ENCODE results near the gene PPARA. TPM values are rescaled to one million over a fixed set of nuclear protein-coding genes. Genes with fewer than 3 reads are reported as not detected.

Gene PPARA
- total RNA-seq, 2 donors from 2014 or later, result 48.4 to 67.1 TPM

DNA sequence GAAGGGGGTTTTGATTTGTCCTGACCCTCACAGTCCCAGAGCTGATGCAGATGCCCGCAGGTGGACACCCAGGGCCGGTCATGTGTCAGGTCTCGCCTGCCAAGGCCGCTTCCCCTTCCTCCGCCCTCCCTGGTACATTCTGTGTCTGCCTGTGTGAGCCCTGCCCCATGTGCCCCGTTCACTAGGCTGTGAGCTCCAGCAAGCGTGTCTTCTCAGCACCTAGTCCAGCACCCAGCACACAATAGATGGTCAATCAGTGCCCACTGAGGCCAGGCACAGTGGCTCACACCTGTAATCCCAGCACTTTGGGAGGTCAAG is 29.9 kb upstream of the PPARA start:
- TF ChIP-seq, protein P1, sequence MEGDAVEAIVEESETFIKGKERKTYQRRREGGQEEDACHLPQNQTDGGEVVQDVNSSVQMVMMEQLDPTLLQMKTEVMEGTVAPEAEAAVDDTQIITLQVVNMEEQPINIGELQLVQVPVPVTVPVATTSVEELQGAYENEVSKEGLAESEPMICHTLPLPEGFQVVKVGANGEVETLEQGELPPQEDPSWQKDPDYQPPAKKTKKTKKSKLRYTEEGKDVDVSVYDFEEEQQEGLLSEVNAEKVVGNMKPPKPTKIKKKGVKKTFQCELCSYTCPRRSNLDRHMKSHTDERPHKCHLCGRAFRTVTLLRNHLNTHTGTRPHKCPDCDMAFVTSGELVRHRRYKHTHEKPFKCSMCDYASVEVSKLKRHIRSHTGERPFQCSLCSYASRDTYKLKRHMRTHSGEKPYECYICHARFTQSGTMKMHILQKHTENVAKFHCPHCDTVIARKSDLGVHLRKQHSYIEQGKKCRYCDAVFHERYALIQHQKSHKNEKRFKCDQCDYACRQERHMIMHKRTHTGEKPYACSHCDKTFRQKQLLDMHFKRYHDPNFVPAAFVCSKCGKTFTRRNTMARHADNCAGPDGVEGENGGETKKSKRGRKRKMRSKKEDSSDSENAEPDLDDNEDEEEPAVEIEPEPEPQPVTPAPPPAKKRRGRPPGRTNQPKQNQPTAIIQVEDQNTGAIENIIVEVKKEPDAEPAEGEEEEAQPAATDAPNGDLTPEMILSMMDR (IDR thresholded peaks at IDR 0.05), result no peak
- no peak for DNase-seq (ENCODE audit: low spot score)
- Histone ChIP-seq H3K36me3 (no peaks in the 10 kb centered on the region), H3K27ac (peak overlapping the region in 1 of 2 donors; percentile 29), H3K4me3 (no peak overlapping the region), H3K4me1 (peaks cover 0 to 35% of the 10 kb centered on the region in 2 donors), H3K9me3 (no peaks in the 10 kb centered on the region), H3K27me3 (no peaks in the 10 kb centered on the region)

DNA sequence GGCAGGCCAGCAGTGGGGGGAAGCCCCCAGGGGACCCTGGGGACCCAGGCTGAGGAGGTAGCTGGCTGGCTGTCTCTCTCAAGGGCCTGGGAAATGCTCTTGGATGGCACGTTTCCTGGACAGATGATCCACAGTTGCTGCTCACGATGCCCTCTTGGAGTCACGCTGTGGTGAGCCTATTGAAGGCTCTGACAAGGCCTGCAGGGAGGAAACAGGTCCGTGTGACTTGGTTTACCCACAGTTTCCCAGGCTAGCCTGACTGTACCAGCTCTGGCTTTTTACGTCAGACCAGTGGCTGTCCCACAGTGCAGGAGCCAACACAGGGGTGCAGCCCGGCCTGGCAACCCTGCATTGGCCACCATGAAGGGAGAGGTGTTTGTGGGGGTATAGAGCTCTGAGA is 29.2 kb upstream of the PPARA start:
- TF ChIP-seq, protein P1 (IDR thresholded peaks at IDR 0.05), result no peak
- no peak for DNase-seq (ENCODE audit: low spot score)
- H3K4me1 ChIP-seq, result peaks cover 0 to 28% of the 10 kb centered on the region in 2 donors

DNA sequence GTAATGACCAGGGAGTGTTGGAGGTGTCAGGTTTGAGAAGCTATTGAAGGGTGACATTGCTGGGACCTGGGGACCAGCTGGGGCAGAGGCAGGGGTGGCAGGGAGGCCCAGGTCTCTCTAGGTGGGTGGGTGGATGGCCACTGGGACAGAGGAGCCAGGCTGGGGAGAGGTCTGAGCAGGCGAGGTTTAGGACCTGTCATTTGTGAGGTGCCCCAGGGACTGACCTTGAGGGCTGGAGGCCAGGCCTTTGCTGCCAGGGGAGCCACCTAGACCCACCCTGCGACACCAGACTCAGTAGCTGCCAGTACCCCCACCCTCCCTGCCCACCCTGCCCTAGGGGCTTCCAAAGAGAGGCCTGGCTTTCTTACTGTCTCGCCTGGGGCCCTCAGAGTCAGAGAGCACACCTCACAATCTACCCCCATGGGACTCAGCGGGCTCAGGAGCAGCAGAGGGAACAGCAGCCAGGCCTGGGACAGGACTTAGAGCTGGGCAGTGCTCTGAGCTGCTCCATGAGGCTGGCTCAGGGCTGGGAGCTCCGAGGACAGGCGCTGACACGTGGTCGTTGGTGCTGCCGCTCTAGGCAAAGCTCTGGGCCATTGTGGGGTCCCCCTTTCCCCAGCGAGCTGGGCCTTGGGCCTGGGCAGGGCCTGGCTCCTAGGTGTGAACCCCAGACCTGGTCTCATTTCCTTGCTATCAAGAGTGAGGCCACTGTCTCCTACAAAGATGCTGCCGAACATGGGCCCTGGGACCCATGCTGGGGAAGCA is 28.6 kb upstream of the PPARA start:
- H3K27me3 ChIP-seq, result no peaks in the 10 kb centered on the region
- H3K4me3 ChIP-seq, result no peak overlapping the region
- no peak for DNase-seq (ENCODE audit: low spot score)
- no peaks in the 10 kb centered on the region for H3K36me3 ChIP-seq
- no peaks in the 10 kb centered on the region for H3K9me3 ChIP-seq
- TF ChIP-seq, protein P1 (IDR thresholded peaks at IDR 0.05), result no peak
- peaks cover 0 to 22% of the 10 kb centered on the region in 2 donors for H3K4me1 ChIP-seq
- no peak overlapping the region for H3K27ac ChIP-seq

More for the DNA sequence above, 29.2 kb upstream of the PPARA start:
- Histone ChIP-seq H3K4me3 (no peak overlapping the region), H3K36me3 (no peaks in the 10 kb centered on the region), H3K27ac (no peak overlapping the region), H3K27me3 (no peaks in the 10 kb centered on the region), H3K9me3 (no peaks in the 10 kb centered on the region)

DNA sequence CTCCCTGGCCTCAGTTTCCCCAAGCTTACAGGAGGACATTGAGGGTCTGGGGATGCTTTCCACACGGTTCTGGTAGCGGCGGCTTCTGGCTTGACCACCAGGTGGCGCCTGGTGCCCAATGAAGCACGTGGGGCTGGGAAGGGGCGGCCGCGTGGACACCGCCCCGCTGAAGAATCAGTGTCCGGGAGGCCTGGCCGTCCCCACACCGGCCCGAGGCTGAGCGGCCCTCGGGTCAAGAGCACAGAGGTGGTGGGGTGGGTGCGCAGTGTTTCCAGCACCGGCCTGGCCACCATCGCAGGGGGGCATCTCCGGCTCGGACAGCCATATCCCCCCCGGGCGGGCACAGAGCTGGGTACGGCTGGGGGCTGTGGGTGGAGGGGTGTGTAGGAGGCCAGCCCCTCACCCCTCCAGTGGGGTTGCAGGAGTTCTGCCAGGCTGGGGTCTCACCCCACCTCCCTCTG is 27.8 kb upstream of the PPARA start:
- H3K27ac ChIP-seq, result no peak overlapping the region
- H3K4me1 ChIP-seq, result peaks cover 0 to 20% of the 10 kb centered on the region in 2 donors
- no peaks in the 10 kb centered on the region for H3K36me3 ChIP-seq
- H3K4me3 ChIP-seq, result no peak overlapping the region
- DNase-seq (ENCODE audit: low spot score), result no peak
- H3K27me3 ChIP-seq, result no peaks in the 10 kb centered on the region
- TF ChIP-seq, protein P1 (IDR thresholded peaks at IDR 0.05), result peak; percentile 93 to 98
- no peaks in the 10 kb centered on the region for H3K9me3 ChIP-seq

DNA sequence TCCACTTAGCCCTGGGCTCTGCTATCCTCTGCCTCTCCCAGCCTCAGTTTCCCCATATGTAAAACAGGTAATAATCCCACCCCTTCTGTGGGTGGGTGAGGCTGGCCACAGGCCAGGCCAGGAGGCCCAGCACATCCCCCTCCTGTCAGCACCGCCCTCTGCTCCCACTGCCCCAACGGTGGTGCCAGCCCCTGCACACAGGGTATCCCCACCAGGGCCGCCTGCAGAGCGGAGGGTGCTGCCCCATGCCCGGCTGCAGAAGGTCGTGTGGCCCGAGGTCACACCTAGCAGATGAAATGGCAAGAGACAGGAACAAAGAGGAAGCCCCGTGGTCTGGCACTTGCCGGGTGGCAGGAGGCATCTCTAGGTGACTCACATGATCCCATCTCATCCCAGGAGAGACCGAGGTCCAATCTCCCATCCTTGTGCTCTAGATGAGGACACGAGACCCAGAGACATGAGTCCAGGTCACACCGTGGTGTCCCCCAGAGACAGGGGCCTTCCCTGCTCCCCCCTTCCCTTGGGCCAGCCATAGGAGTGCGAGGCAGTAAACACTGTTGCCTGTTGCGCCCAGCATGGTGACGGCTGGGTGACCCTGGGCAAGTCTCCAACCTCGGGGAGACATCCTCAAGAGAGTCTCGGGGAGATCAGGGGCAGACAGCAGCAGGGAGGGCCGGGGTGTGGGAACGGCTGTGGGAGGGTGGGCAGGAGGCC is 27.2 kb upstream of the PPARA start:
- no peak overlapping the region for H3K4me3 ChIP-seq
- no peak overlapping the region for H3K27ac ChIP-seq
- TF ChIP-seq, protein P1 (IDR thresholded peaks at IDR 0.05), result no peak
- no peaks in the 10 kb centered on the region for H3K27me3 ChIP-seq
- peaks cover 0 to 20% of the 10 kb centered on the region in 2 donors for H3K4me1 ChIP-seq
- H3K36me3 ChIP-seq, result no peaks in the 10 kb centered on the region
- no peak for DNase-seq (ENCODE audit: low spot score)
- no peaks in the 10 kb centered on the region for H3K9me3 ChIP-seq
